ENCODE data around the gene ADGRB2.

DNA sequence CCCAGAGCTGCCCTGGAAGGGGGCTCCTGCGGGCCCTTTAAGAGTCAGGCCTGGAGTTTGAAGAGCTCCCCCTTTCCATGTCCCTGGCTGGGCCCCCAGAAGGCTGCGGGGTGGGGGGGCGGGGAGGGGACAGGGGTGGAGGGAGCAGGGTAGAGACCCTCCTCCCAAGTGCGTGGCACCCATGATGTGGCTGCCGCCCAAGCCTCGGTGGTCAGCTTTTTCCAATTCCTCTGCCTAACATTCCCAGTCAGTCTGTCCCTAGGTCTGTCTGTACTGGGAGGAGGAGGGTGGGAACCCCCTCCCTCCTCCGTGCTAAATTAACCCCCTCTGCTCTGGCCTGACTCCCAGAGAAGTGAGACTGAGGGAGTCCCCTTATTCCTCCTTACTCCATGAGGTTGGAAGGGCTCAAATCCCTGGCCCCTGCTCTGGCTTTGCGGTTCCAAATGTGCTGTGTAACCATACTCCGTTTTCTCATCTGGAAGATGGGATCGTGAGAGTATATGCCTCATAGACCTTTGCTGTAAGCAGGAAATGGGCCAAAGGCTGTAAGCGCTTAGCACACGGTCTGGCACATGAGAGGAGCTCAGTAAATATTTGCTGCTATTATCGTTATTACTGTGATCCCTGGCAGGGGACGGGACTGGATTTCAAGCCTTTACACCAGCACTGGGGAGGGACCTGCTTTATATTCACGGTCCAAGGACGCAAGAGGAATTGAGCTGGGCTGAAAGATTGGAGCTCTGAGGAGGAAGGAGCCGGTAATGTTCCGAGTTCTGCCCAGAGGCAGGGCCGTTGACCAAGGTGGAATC is 59.7 kb downstream of the ADGRB2 start:
- no peak for TF ChIP-seq EZH2 (IDR thresholded peaks at IDR 0.05)
- TF ChIP-seq, protein P1, sequence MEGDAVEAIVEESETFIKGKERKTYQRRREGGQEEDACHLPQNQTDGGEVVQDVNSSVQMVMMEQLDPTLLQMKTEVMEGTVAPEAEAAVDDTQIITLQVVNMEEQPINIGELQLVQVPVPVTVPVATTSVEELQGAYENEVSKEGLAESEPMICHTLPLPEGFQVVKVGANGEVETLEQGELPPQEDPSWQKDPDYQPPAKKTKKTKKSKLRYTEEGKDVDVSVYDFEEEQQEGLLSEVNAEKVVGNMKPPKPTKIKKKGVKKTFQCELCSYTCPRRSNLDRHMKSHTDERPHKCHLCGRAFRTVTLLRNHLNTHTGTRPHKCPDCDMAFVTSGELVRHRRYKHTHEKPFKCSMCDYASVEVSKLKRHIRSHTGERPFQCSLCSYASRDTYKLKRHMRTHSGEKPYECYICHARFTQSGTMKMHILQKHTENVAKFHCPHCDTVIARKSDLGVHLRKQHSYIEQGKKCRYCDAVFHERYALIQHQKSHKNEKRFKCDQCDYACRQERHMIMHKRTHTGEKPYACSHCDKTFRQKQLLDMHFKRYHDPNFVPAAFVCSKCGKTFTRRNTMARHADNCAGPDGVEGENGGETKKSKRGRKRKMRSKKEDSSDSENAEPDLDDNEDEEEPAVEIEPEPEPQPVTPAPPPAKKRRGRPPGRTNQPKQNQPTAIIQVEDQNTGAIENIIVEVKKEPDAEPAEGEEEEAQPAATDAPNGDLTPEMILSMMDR (IDR thresholded peaks at IDR 0.05) = no peak
- TF ChIP-seq EZH2phosphoT487 (IDR thresholded peaks at IDR 0.05) = no peak
